ENCODE results near the gene ALOX15. TPM values are rescaled to one million over a fixed set of nuclear protein-coding genes. Genes with fewer than 3 reads are reported as not detected.
"Not testable (repeated sequence)": the region's sequence is repeated elsewhere in the genome, so short reads cannot be mapped to it uniquely, and the experiment has no call there.

The ALOX15 gene
- total RNA-seq, 4 donors from 2014 or later: 0.12 TPM; not detected in 3

- H3K27ac ChIP-seq: peak overlapping the region in 3 of 4 donors; percentile 69 to 75 (median 74)
- no peaks in the 10 kb centered on the region for H3K36me3 ChIP-seq
- H3K27me3 ChIP-seq: no peaks in the 10 kb centered on the region
- ATAC-seq: peak; percentile 33
- H3K4me3 ChIP-seq: no peak overlapping the region
- TF ChIP-seq EP300 (IDR thresholded peaks at IDR 0.05) (no peak), POLR2AphosphoS5 (IDR thresholded peaks at IDR 0.05) (no peak), POLR2A (IDR thresholded peaks at IDR 0.05) (no peak), CTCF (IDR thresholded peaks at IDR 0.05) (no peak)
- 4 to 7% methylated on average over 5 to 6 of the region's 9 CpGs for WGBS, 2 donors (ENCODE audit: low coverage in 1 of 2)
- no peaks in the 10 kb centered on the region for H3K9me3 ChIP-seq
- H3K4me1 ChIP-seq: peaks cover 0 to 47% (median 16%) of the 10 kb centered on the region in 3 donors
Observed at GRCh38 chr17:4607773-4608187, 33.7 kb downstream of the ALOX15 start.

GRCh38 chr17:4607261-4607741 is 34.2 kb downstream of the ALOX15 start:
- WGBS, 2 donors (ENCODE audit: low coverage in 1 of 2): 47 to 56% methylated on average over 11 to 12 of the region's 25 CpGs
- Histone ChIP-seq H3K4me1 (peaks cover 0 to 47% (median 16%) of the 10 kb centered on the region in 3 donors), H3K27ac (peak overlapping the region in 3 of 4 donors; percentile 69 to 75 (median 74)), H3K36me3 (no peaks in the 10 kb centered on the region), H3K27me3 (no peaks in the 10 kb centered on the region), H3K9me3 (no peaks in the 10 kb centered on the region), H3K4me3 (no peak overlapping the region)
- TF ChIP-seq POLR2A (IDR thresholded peaks at IDR 0.05) (no peak), EP300 (IDR thresholded peaks at IDR 0.05) (no peak), CTCF (IDR thresholded peaks at IDR 0.05) (no peak), POLR2AphosphoS5 (IDR thresholded peaks at IDR 0.05) (no peak)
- ATAC-seq: no peak

GRCh38 chr17:4605826-4606225 is 35.7 kb downstream of the ALOX15 start:
- no peaks in the 10 kb centered on the region for H3K27me3 ChIP-seq
- ATAC-seq: no peak
- peaks cover 0 to 51% (median 16%) of the 10 kb centered on the region in 3 donors for H3K4me1 ChIP-seq
- TF ChIP-seq POLR2A (IDR thresholded peaks at IDR 0.05): no peak
- TF ChIP-seq POLR2AphosphoS5 (IDR thresholded peaks at IDR 0.05): no peak
- TF ChIP-seq CTCF (IDR thresholded peaks at IDR 0.05): no peak
- no peak for TF ChIP-seq EP300 (IDR thresholded peaks at IDR 0.05)
- H3K36me3 ChIP-seq: no peaks in the 10 kb centered on the region
- peak overlapping the region in 3 of 4 donors; percentile 44 to 75 (median 52) for H3K27ac ChIP-seq
- 50 to 61% methylated on average over 1 to 8 of the region's 12 CpGs for WGBS, 2 donors (ENCODE audit: low coverage in 1 of 2)
- no peaks in the 10 kb centered on the region for H3K9me3 ChIP-seq
- no peak overlapping the region for H3K4me3 ChIP-seq

- Histone ChIP-seq H3K27ac (peak overlapping the region in 3 of 4 donors; percentile 56 to 75 (median 64)), H3K4me1 (peaks cover 0 to 62% (median 21%) of the 10 kb centered on the region in 3 donors)
- ATAC-seq, H3K9me3 ChIP-seq, H3K27me3 ChIP-seq, H3K4me3 ChIP-seq, H3K36me3 ChIP-seq: not testable (repeated sequence)
- WGBS, 2 donors (ENCODE audit: low coverage in 1 of 2): 71 to 83% methylated on average over 4 to 8 of the region's 11 CpGs
Observed at GRCh38 chr17:4604736-4605135, 36.7 kb downstream of the ALOX15 start.

GRCh38 chr17:4604111-4604644 is 37.3 kb downstream of the ALOX15 start:
- peak overlapping the region in 3 of 4 donors; percentile 56 to 75 (median 64) for H3K27ac ChIP-seq
- no peak for ATAC-seq
- no peaks in the 10 kb centered on the region for H3K36me3 ChIP-seq
- peaks cover 13% of the 10 kb centered on the region for H3K27me3 ChIP-seq
- 12 to 48% methylated on average over 5 to 8 of the region's 18 CpGs for WGBS, 2 donors (ENCODE audit: low coverage in 1 of 2)
- no peaks in the 10 kb centered on the region for H3K9me3 ChIP-seq
- H3K4me3 ChIP-seq: no peak overlapping the region
- TF ChIP-seq EP300 (IDR thresholded peaks at IDR 0.05) (no peak), POLR2AphosphoS5 (IDR thresholded peaks at IDR 0.05) (no peak), CTCF (IDR thresholded peaks at IDR 0.05) (no peak)
- peaks cover 0 to 67% (median 23%) of the 10 kb centered on the region in 3 donors for H3K4me1 ChIP-seq

Measured in gastroesophageal sphincter (tissue), 4 donors.